Kidney (tissue), 14 donors: ENCODE data around the gene LIN37. TPM values are rescaled to one million over a fixed set of nuclear protein-coding genes. Genes with fewer than 3 reads are reported as not detected.
A peak's percentile ranks its signal among the peaks of the same experiment; 100 is the strongest.

ENCODE experiments used
- DNase-seq, 5 donors: peaks; one replicate each; pipeline ENCODE4 v3.0.0-alpha.2; 2013 to 2020
- FAIRE-seq: peaks from 2 replicates; lab custom pipeline; 2012; peaks lifted over from hg19 to GRCh38; lab: Jason Lieb, UNC
- H3K27ac ChIP-seq, 2 donors: one replicate each; pipeline ENCODE4 v1.7.0; 2013; ENCODE audit warnings: low read depth in 2 of 2, low read length in 2 of 2, inconsistent platforms in 1 of 2
- H3K27me3 ChIP-seq: one replicate; pipeline ENCODE4 v1.7.1; 2013; ENCODE audit warnings: low read length, inconsistent platforms; ENCODE audit not compliant: control insufficient read depth, insufficient read depth
- H3K36me3 ChIP-seq, 3 donors: one replicate each; pipeline versions ENCODE4 v1.7.0 to v1.7.1; 2013; ENCODE audit warnings: low read length in 3 of 3, control low read depth in 1 of 3, inconsistent platforms in 1 of 3; ENCODE audit not compliant: insufficient read depth in 3 of 3, control insufficient read depth in 2 of 3
- H3K4me1 ChIP-seq, 3 donors: one replicate each; pipeline versions ENCODE4 v1.7.0 to v1.7.1; 2013; ENCODE audit warnings: low read length in 3 of 3, inconsistent platforms in 1 of 3, low read depth in 1 of 3; ENCODE audit not compliant: control insufficient read depth in 2 of 3, insufficient read depth in 2 of 3
- H3K4me3 ChIP-seq, 3 donors: one replicate each; pipeline versions ENCODE4 v1.7.0 to v1.8.1; 2013; ENCODE audit warnings: low read length in 3 of 3, control low read depth in 1 of 3, inconsistent platforms in 1 of 3
- H3K9ac ChIP-seq, 3 donors: one replicate each; pipeline versions ENCODE4 v1.7.0 to v1.7.1; 2013; ENCODE audit warnings: low read length in 3 of 3, control low read depth in 1 of 3, inconsistent platforms in 1 of 3
- H3K9me3 ChIP-seq, 3 donors: one replicate each; pipeline versions ENCODE4 v1.7.0 to v1.7.1; 2013; ENCODE audit warnings: low read length in 3 of 3, control low read depth in 1 of 3, inconsistent platforms in 1 of 3; ENCODE audit not compliant: control insufficient read depth in 2 of 3, insufficient read depth in 1 of 3
- intact Hi-C: fragments of 100-400 bp; cut with DNase I; formaldehyde crosslinking; loops from one replicate; pipeline ENCODE4 v1.11.1; 2022
- polyA plus RNA-seq: library from polyadenylated mRNA; stranded (reverse); fragments of 350-450 nt; fragmentation: Illumina TruSeq; extraction: RNeasy Lipid Tissue Mini Kit (QIAGEN cat#74804); gene quantifications from one replicate; pipeline ENCODE4 v1.2.3, GENCODE V29; 2014; ENCODE audit warnings: low read depth, low replicate concordance; ENCODE audit not compliant: insufficient read depth
- total RNA-seq: library from RNA; stranded (reverse); fragmentation: NEBNext Ultra II Directional; extraction: Animal tissue kit (Norgen Biotek cat#: 25700); gene quantifications from one replicate; pipeline ENCODE4 v1.2.1, GENCODE V29; 2021
- TF ChIP-seq, protein P1 (sequence below): IDR thresholded peaks from 3 replicates; pipeline ENCODE4 v1.5.1; 2012; ENCODE audit warnings: mild to moderate bottlenecking, moderate library complexity, borderline replicate concordance; ENCODE audit not compliant: insufficient read depth; ENCODE audit errors: extremely low read depth
- donor health status: control.
- donor health status: control.
- donor health status: control.
- donor health status: control.
- donor health status: control.
- donor health status: DM: yes; HTN: yes; CAD: no.
- donor health status: Normal renal cell carcinoma (clear cell type).

The LIN37 gene
- total and polyA plus RNA-seq, 2 donors from 2014 or later, result 11.2 to 11.4 TPM

GRCh38 chr19:35716801-35717664, 31.3 kb upstream of the LIN37 start:
- H3K4me1 ChIP-seq, result peaks cover 0 to 15% (median 0%) of the 10 kb centered on the region in 3 donors
- no peaks in the 10 kb centered on the region for H3K27me3 ChIP-seq
- H3K27ac ChIP-seq, result peak overlapping the region; percentile 79 to 84
- peaks cover 0 to 12% (median 2%) of the 10 kb centered on the region in 3 donors for H3K36me3 ChIP-seq
- peak; percentile 89 to 99 (median 93) for DNase-seq
- no peaks in the 10 kb centered on the region for H3K9me3 ChIP-seq
- TF ChIP-seq, protein P1, sequence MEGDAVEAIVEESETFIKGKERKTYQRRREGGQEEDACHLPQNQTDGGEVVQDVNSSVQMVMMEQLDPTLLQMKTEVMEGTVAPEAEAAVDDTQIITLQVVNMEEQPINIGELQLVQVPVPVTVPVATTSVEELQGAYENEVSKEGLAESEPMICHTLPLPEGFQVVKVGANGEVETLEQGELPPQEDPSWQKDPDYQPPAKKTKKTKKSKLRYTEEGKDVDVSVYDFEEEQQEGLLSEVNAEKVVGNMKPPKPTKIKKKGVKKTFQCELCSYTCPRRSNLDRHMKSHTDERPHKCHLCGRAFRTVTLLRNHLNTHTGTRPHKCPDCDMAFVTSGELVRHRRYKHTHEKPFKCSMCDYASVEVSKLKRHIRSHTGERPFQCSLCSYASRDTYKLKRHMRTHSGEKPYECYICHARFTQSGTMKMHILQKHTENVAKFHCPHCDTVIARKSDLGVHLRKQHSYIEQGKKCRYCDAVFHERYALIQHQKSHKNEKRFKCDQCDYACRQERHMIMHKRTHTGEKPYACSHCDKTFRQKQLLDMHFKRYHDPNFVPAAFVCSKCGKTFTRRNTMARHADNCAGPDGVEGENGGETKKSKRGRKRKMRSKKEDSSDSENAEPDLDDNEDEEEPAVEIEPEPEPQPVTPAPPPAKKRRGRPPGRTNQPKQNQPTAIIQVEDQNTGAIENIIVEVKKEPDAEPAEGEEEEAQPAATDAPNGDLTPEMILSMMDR, result peak; percentile 74
- H3K4me3 ChIP-seq, result peak overlapping the region; percentile 72 to 87 (median 76)
- intact Hi-C loops, result no loop called here
- H3K9ac ChIP-seq, result peak overlapping the region; percentile 38 to 71 (median 68)
- FAIRE-seq, result no peak

DNA sequence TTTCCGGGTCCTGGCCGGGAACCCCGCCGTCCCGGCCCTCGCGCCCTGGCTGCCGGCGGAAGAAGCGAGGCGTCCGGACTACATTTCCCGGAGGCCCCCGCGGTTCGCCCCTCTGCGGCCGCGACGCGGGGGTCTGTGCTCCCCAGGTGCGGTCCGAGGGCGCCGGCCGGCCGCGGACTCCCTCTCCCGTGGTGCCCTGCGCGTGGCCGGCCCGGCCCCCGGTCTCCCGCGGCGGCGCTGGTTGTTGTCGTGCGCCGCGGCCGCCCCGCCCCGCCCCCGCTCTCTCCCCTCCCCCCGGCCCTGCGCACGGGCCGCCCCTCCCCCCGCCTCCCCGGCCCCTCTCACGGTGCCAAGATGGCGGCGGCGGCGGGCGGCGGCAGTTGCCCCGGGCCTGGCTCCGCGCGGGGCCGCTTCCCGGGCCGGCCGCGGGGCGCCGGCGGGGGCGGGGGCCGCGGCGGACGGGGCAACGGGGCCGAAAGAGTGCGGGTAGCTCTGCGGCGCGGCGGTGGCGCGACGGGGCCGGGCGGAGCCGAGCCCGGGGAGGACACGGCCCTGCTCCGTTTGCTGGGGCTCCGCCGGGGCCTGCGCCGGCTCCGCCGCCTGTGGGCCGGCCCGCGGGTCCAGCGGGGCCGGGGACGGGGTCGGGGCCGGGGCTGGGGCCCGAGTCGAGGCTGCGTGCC, 30.6 kb upstream of the LIN37 start, which contains the start of gene KMT2B:
TSS of gene KMT2B (plus strand) at position 339 of the 680 bp plus-strand sequence. CDS start at position 355, 16 bp downstream.
- TF ChIP-seq, protein P1, result peak; percentile 8
- peaks cover 0 to 18% (median 9%) of the 10 kb centered on the region in 3 donors for H3K36me3 ChIP-seq
- peak in 4 of 5 donors; percentile 97 to 98 (median 98) for DNase-seq
- H3K4me3 ChIP-seq, result peak within 1 kb of the TSS; percentile 72 to 87 (median 81)
- H3K9ac ChIP-seq, result peak within 1 kb of the TSS; percentile 38 to 85 (median 68)
- FAIRE-seq, result no peak
- H3K27ac ChIP-seq, result peak within 1 kb of the TSS; percentile 79 to 84
- H3K4me1 ChIP-seq, result peaks cover 0 to 15% (median 0%) of the 10 kb centered on the region in 3 donors
- no peaks in the 10 kb centered on the region for H3K27me3 ChIP-seq
- H3K9me3 ChIP-seq, result no peaks in the 10 kb centered on the region
- intact Hi-C loops, result no loop called here

DNA sequence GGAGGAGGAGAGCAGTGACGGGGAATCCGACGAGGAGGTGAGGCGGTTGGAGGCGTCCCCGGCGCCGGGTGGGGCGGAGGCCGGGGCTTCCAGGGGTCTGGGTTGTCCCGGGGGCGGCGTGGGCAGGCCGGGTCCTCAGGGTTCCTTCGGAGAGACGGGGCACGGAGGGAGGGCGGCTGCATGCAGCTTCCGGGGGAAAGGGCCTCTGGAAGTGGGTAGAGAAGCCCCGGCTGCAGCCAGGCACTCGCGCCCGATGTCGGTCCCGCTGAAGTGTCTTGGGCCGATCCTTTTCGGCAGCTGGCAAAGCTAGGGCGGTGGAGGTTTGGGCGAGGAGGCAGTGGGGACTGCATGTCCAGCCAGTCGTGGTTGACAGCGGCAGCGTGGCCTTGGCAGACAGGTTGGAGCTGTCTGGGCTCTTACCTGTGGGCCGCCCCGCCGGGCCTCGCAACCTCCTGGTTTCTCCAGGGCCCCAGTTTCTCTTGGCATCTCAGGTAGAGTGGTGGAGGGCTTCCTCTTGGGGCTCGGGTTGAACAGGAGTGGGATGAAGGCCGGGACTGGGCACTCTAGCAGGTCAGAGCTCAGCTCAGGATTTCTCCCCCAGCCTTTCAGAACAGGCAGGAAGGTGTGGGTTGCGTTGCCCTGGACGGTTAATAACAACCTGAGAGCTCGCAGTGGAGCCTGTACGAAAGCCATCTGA, 29.9 kb upstream of the LIN37 start:
- peak in 4 of 5 donors; percentile 29 to 90 (median 60) for DNase-seq
- Histone ChIP-seq H3K9me3 (no peaks in the 10 kb centered on the region), H3K27me3 (no peaks in the 10 kb centered on the region), H3K27ac (peak overlapping the region; percentile 16 to 67), H3K4me1 (peaks cover 0 to 15% (median 0%) of the 10 kb centered on the region in 3 donors), H3K9ac (peak overlapping the region; percentile 23 to 85 (median 56)), H3K4me3 (peak overlapping the region; percentile 66 to 81 (median 69)), H3K36me3 (peaks cover 0 to 25% (median 14%) of the 10 kb centered on the region in 3 donors)
- no peak for FAIRE-seq
- TF ChIP-seq, protein P1, result no peak
- intact Hi-C loops, result no loop called here
